ENCODE results near the gene ITPK1.

GRCh38 chr14:92928961-92929688 lies 186.6 kb downstream of the ITPK1 start:
- TF ChIP-seq CTCF (IDR thresholded peaks at IDR 0.05; ENCODE audit: low read depth, low read length), result no peak
- TF ChIP-seq EZH2phosphoT487 (IDR thresholded peaks at IDR 0.05; ENCODE audit: low read depth), result no peak
